Epithelial cell of prostate (primary cell): Measurements from ENCODE around the gene ACAT2.
"Not testable (repeated sequence)": the region's sequence is repeated elsewhere in the genome, so short reads cannot be mapped to it uniquely, and the experiment has no call there.

ENCODE experiments used
- DNase-seq: peaks from one replicate; pipeline ENCODE4 v3.0.0-alpha.2; 2011; ENCODE audit warnings: low read depth, low spot score
- H3K27ac ChIP-seq: fragments of 450-650 bp; 2 replicates; pipeline ENCODE4 v1.5.1; 2017; ENCODE audit warnings: mild to moderate bottlenecking

The ACAT2 gene

DNA sequence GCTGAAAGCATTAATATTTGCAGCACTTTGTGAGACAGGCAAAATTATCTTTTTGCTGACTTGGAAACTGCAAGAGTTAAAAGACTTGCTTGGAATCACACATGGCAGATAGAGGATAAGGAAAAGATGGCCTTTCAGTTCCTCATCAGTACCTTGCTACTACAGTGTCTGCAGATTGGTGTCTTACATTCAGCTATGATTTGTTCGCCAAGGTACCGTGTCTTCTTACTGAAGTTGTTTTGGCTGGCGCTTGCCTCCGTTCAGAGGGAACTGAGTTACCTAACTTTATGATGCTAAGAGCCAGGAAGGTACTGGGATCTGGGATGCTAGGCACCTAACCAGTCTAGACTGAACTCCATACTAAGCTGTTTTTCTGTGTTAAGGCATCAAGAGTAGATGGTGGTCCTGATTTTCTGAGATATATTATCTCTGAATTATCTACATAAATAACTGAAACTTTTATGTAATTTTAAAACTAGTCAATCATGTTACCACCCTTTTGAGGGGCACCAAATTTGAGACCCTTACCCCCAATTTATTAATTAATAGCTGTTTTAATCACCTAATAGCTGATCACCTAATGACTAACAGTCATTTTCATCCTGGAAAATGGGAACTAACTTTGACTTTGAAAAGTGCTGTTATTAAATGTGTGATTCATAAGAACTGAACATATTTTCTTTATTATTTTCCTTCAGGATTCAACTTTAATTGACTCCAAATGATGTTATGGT is 32.1 kb upstream of the ACAT2 start:
- no peak for DNase-seq
- H3K27ac ChIP-seq, result no peak overlapping the region

DNA sequence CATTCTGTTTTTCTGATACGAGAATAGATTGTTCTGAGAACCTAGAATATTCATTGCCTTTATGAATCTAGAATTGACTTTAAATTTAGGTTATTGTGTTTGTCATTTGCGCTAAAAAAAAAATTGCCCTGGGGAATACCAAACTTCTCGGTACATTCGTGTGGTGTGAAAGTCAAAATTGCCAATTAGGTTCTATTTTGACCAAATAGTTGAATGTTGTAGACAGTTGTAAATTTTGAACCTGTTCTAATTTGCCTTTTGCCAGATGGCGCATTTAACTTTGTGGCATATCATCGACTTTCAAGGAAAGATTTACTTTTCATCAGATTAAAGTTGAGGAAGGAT is 31.5 kb upstream of the ACAT2 start:
- H3K27ac ChIP-seq, result no peak overlapping the region
- no peak for DNase-seq

DNA sequence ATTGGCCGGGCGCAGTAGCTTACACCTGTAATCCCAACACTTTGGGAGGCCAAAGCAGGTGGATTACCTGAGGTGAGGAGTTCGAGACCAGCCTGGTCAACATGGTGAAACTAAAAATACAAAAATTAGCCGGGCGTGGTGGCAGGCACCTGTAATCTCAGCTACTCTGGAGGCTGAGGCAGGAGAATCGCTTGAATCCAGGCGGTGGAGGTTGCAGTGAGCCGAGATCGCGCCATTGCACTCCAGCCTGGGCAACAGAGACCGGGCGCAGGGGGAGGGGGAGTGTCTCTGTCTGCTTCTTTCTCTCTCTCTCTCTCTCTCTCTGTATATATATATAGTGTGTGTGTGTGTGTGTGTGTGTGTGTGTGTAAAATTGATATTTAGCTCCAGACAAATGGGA is 29.3 kb upstream of the ACAT2 start:
- H3K27ac ChIP-seq, DNase-seq: not testable (repeated sequence)

DNA sequence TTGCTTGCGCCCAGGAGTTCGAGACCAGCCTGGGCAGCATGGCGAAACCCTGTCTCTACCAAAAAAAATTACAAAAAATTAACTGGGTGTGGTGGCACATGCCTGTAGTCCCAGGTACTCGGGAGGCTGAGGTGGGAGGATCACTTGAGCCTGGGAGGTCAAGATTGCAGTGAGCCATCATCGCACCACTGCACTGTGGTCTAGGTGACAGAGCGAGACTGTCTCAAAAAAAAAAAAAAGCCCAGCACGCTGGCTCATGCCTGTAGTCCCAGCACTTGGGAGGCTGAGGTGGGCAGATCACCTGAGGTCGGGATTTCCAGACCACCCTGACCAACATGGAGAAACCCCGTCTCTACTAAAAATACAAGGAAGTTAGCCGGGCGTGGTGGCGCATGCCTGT is 28.4 kb upstream of the ACAT2 start:
- DNase-seq, result not testable (repeated sequence)

DNA sequence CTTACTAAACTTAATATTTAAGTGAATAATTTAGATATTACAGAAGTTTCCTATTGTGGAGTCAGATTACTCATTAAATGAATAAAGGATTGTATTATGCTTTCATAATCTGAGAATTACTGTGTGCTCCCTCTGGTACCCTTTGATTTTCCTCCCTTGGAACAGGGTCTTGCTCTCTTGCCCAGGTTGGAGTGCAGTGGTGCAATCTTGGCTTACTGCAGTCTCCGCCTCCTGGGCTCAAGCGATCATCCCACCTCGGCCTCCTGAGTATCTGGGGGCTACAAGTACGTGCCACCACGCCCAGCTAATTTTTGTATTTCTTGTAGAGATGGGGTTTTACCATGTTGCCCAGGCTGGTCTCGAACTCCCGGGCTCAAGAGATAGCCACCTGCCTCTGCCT is 24.9 kb upstream of the ACAT2 start:
- no peak overlapping the region for H3K27ac ChIP-seq
- DNase-seq, result no peak

More for the DNA sequence above, 28.4 kb upstream of the ACAT2 start:
- H3K27ac ChIP-seq, result not testable (repeated sequence)

DNA sequence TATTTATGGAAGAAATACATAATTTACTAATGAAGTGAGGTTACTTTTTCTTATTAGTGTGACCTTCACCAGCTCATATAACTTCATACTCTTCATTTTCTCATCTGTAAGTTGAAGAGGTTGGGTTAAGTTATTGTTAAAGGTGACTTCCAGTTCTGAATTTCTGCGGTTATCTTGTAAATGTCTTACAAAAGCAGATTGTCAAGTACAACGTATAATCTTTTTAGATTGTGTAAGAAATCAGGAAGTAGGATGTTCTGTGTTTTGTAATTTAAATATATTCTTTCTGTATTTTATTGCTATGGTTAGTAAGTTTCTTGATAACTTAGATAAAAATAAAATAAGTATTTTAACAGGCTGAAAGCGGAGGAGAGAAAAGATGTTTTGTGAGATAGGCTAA is 22.5 kb upstream of the ACAT2 start:
- H3K27ac ChIP-seq, result no peak overlapping the region
- no peak for DNase-seq

DNA sequence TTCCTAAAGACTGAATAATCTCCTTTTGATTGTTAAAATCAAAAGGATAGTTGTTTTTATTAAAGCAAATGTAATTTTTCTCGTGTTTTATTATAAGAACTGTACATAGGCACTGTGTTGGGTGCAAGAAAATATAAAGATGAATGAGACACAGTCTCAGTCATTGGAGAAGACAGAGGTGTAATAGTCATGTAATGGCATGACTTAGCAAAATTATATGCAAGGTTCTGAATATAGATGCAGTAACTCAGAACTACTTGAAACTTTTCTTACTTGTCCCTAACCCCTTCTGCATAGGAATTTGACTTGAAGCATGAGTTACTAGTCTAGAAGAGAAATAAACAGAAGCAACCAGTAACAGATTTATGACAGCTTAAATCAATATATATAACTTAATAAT is 19.7 kb upstream of the ACAT2 start:
- DNase-seq, result no peak
- H3K27ac ChIP-seq, result no peak overlapping the region

DNA sequence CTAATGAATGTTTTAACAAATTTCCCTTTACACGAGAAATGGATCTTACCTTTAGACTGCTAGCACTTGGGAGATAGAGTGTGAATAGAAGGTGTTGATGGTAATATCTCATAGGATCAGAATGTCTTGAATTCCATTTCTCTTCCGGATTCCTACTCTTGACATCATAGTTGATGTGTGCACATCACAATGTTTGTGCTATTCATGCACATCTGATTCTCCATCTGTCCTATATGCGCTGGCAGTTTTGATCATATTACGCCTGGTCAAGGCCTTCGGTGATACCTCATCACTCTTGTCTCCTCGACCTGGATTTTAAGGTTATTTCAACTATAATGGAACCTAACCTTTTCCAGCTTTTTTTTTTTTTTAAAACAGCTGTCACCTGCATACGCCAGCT is 16.8 kb upstream of the ACAT2 start:
- DNase-seq, result no peak
- no peak overlapping the region for H3K27ac ChIP-seq

DNA sequence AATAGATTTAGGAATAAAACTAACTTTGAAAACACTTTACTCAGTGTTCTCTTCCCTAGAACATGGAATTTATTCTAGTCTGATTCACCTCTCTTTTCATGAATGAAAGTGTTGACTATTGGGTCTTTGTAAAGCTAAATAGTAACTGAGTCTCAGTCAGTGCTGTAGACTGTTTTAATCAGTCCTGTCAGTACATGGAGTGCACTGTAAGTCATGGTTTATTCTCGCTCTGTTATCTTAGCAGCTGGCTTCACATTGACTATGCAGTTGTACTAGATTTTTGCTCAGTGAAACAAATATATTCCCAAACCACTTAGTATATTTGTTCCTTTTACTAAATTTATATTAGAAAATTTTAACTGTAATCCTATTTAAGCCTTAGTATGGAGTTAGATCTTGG is 15.1 kb upstream of the ACAT2 start:
- DNase-seq, result no peak

DNA sequence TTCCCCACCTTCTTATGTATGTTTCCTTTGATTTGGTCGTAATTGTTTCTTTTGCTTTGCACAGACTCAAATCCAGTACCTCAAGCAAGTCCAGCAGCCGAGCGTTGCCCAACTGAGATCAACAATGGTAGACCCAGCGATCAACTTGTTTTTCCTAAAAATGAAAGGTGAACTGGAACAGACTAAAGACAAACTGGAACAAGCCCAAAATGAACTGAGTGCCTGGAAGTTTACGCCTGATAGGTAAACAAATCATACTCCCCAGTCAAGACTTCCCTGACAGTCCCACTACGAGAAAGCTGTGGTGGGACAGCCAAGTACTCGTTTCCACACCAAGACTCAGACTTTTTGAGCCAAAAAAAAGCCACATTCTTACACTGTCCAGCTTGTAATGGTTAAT is 13.7 kb upstream of the ACAT2 start:
- DNase-seq, result not testable (repeated sequence)

More for the DNA sequence above, 15.1 kb upstream of the ACAT2 start:
- no peak overlapping the region for H3K27ac ChIP-seq

DNA sequence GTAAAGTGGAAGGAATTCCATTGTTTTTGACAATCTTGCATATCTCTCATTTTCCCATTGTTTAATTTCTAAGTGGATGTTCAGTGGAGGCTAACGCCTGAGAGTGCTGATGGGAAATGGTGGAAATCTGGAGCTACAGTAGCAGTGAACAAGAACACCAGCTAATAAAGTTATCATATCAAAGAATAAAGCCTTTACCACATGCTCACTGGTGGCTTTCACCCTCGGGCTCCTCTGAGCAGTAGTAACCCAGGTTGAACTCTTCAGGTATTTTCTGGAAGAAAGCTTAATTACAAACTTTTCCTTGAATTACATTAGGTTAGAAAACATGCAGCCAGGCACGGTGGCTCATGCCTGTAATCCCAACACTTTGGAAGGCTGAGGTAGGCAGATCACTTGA is 10.4 kb upstream of the ACAT2 start:
- DNase-seq, result no peak
- H3K27ac ChIP-seq, result no peak overlapping the region

More for the DNA sequence above, 13.7 kb upstream of the ACAT2 start:
- H3K27ac ChIP-seq, result not testable (repeated sequence)

DNA sequence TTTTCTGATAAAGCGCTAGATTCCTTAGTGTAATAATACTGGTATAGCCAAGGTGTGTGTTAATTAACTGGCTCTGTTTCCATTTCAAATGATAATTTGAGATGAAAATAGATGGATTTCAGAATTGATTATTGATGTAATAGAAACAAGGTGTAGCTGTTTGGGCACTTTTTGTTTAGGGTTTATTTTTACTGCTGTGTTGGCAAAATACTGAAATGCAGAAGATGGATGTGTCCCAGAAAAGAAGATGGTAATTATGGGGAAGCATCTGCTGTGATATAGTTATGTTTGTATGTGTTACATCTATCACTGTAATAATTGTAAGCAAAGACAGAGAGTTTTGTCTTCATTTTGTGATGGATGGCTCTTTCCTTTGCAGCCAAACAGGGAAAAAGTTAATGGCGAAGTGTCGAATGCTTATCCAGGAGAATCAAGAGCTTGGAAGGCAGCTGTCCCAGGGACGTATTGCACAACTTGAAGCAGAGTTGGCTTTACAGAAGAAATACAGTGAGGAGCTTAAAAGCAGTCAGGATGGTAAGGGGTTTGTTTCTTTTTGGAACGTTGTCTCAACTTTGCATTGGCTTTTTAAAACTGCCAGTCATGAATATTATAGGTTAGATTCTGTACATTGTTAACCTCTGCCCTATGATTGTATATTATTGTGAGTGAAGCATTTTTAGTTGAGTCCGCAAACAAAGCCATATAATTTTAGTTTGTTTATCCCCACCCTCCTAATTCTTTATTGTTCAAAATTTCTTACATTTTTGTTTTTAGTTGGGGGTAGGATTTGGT is 8.6 kb upstream of the ACAT2 start:
- DNase-seq, result no peak
- no peak overlapping the region for H3K27ac ChIP-seq

DNA sequence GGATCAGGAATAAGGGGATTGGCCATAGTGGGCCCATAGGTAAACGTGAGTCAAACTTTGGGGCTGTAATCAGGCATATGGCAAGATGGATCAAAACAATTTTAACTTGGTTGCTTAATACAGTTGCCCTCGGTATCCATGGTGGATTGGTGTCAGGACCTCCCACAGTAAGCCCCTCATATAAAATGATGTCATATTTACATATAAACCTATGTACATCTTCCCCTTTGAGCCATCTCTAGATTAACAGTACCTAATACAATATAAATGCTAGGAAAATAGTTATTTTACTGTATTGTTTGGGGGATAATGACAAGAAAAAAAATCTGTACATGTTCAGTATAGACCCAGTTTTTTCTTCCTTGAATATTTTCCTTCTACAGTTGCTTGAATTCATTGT is 7.4 kb upstream of the ACAT2 start:
- DNase-seq, result no peak
- H3K27ac ChIP-seq, result no peak overlapping the region

DNA sequence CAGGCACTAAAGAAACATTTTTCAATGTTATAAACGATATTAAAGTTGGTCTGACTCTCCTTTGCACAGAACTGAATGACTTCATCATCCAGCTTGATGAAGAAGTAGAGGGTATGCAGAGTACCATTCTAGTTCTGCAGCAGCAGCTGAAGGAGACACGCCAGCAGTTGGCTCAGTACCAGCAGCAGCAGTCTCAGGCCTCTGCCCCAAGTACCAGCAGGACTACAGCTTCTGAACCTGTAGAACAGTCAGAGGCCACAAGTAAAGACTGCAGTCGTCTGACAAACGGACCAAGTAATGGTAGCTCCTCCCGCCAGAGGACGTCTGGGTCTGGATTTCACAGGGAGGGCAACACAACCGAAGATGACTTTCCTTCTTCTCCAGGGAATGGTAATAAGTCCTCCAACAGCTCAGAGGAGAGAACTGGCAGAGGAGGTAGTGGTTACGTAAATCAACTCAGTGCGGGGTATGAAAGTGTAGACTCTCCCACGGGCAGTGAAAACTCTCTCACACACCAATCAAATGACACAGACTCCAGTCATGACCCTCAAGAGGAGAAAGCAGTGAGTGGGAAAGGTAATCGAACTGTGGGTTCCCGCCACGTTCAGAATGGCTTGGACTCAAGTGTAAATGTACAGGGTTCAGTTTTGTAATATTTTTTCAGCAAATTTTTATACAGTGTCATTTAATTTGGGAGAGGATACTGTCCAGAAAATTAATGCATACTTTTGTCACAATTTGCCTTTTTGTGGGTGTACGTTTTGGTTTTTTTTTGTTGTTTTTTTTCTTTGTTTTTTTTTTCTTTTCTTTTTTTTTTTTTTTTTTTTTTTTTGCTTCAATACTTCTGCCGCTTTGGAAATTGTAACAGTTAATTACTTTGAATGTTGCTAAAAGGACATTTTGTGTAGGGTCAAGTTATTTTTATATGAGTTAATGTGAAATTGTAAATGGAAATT is 6.6 kb upstream of the ACAT2 start:
- DNase-seq, result no peak
- no peak overlapping the region for H3K27ac ChIP-seq

DNA sequence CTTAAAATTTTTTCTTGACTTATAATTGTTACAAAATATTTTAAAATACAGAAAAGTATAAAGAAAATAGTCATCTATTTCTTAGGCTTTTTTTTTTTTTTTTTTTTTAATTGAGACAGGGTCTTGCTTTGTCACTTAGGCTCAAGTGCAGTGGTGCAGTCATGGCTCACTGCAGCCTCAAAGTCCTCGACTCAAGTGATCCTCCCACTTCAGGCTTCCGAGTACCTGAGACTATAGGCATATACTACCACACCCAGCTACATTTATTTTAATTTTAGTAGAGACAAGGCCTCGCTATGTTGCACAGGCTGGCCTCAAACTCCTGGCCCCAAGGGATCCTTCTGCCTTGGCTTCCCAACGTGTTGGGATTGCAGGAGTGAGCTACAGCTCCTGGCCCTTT is 5.3 kb upstream of the ACAT2 start:
- H3K27ac ChIP-seq, result no peak overlapping the region
- DNase-seq, result no peak

DNA sequence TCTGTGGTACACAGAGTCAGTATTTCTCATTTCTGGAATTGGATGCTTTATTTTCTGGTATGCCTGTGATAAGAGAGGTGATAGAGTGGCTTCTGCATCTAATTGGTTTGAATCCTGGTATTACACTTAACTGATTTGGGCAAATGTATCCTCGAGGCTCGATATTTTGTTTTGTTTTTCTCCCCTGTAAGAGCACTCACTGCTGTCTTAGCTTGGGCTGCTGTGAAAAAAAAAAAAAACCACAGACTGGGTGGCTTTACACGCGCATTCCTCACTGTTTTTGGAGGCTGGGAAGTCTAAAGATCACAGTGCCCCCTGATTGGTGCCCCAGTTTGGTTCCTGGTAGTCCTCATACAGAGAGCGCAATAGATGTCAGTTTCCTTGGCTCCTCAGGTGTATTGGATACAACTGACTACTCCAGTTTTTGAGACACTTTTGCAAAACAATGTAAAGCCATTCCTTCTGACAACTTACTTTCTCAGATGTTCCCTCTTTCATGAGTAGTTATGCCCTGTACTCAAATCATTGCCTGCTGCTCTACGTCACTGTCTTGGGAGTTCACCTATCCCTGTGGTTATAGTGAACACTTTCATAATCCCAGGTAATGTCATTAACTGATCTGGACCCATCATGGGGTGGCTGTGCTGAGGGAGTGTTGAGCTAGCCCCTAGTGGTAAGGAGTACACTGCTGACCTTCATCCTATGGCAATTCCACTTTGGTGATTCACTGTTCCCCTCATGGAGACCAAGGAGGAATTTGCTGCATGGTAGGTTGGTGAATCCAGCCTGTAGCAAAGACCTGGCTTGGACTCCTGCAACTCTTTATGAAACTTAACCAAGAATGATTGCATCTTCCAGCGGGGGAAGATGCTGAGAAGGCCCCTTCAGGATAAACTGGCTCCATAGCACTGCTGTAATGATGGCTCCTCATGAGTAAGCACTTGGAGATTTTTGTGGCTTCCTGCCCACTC is 3.5 kb upstream of the ACAT2 start:
- peak; percentile 18 for DNase-seq
- H3K27ac ChIP-seq, result peak overlapping the region; percentile 87

DNA sequence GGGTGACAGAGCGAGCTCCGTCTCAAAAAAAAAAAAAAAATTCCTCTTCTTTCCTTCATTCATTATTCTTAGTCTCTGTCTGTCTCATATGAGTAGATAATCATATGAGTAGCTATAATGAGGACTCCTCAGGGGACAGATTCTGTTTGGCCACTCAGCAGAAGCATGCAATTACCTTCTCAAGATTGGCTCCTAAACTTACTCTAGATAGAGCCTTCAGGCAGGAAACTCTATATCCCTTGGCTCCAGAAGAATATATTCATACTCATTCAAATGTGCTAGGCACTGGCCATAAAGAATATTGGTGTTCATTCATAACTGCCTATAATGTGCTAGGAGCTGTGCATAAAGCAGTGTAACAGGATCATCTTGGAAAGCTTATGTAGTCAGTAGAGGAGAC is 2.2 kb upstream of the ACAT2 start:
- DNase-seq, result no peak
- peak overlapping the region; percentile 87 for H3K27ac ChIP-seq

DNA sequence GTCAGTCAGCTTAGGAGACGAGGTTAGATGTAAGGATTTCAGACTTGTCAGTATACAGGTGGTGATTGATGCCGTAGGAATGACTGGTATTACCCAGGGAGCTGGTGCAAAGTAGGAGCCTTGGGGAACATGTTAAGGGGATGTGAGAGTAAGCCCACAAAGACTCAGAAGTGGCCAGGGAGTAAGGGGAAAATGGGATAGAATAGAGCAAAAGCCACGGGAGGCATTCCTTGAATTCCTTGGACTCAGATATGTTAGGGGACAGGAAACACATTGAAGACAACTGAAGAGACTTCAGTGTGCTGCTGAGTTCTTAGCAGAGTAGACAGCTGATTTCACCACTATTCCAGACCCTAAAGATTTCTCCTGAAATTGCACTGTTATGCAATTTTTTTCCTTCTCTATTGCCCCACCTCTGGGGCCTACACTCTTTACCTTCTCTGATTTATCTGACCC is 1.2 kb upstream of the ACAT2 start:
- peak overlapping the region; percentile 87 for H3K27ac ChIP-seq
- DNase-seq, result no peak

DNA sequence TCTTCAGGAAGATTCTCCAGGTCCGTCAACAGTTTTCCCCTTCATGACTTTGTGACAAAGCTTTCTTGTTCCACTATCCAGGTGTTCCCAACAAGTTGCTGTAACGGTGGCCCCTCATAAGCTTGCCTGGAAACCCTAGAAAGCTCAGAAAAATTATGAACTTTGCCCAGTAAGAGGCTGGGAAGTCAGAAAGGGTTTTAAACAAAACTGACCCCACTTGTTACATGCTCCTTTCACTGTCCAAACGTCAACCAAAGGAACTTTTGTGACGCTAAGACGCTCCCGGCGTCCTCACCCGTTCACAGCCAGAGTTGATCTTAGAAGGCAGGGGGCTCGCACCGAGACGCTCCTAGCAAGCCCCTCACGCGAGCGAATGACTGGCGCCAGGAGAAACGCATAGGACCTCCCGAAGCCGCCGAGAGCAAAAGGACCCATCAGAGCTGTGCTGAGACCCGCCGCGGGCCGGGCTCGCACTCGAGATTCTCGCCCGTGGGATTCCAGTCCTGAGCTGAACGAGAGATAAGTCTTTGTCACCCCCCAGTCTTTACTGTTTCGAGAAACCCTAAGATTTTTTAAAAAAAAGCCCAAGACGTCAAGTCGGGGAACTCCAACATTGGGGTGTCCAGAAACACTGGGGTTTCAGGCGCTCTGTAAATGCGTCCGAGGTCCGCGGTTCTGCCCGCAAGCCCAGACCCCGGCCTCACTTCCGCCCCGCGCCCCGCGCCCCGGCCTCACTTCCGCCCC is 544 bp upstream of the ACAT2 start:
- no peak for DNase-seq
- peak overlapping the region; percentile 87 for H3K27ac ChIP-seq
